Sigmoid colon (tissue), 7 donors: Measurements from ENCODE around the gene NPTN. TPM values are rescaled to one million over a fixed set of nuclear protein-coding genes. Genes with fewer than 3 reads are reported as not detected.

ENCODE experiments used
- DNase-seq: peaks from one replicate; pipeline ENCODE4 v3.0.0-alpha.2; 2019
- H3K27ac ChIP-seq, 4 donors: fragments of 200-600 bp; sonication (generic); one replicate each; pipeline ENCODE4 v1.5.1; 2016 to 2019; ENCODE audit warnings: mild to moderate bottlenecking in 1 of 4
- H3K27me3 ChIP-seq, 3 donors: fragments of 200-600 bp; sonication (generic); one replicate each; pipeline ENCODE4 v1.5.1; 2019; ENCODE audit warnings: mild to moderate bottlenecking in 1 of 3
- H3K36me3 ChIP-seq, 4 donors: fragments of 200-600 bp; sonication (generic); one replicate each; pipeline ENCODE4 v1.5.1; 2016 to 2019
- H3K4me1 ChIP-seq, 4 donors: fragments of 200-600 bp; sonication (generic); one replicate each; pipeline ENCODE4 v1.5.1; 2017 to 2019
- H3K4me3 ChIP-seq, 4 donors: fragments of 200-600 bp; sonication (generic); one replicate each; pipeline ENCODE4 v1.5.1; 2017 to 2019; ENCODE audit warnings: mild to moderate bottlenecking in 2 of 4, moderate library complexity in 1 of 4
- H3K9me3 ChIP-seq, 4 donors: fragments of 200-600 bp in 3 of 4; sonication (generic) in 3 of 4; one replicate each; pipeline versions ENCODE4 v1.5.1 to v1.6.1; 2013 to 2019
- EP300 ChIP-seq, 4 donors: sonication (generic); formaldehyde crosslinking; IDR thresholded peaks; one replicate each; pipeline ENCODE4 v1.6.1; 2017; ENCODE audit warnings: antibody characterized with exemption in 4 of 4
- POLR2A ChIP-seq, 2 donors: fragments of 450-650 bp; IDR thresholded peaks; one replicate each; pipeline ENCODE4 v1.6.1; 2016; ENCODE audit warnings: antibody characterized with exemption in 2 of 2, mild to moderate bottlenecking in 2 of 2, moderate library complexity in 2 of 2
- POLR2AphosphoS5 ChIP-seq, 4 donors: sonication (generic); formaldehyde crosslinking; IDR thresholded peaks; one replicate each; pipeline ENCODE4 v1.6.1; 2017; ENCODE audit warnings: antibody characterized with exemption in 4 of 4
- WGBS, 2 donors: extraction: QIAGEN DNeasy Blood & Tissue Kit; methylation state at CpG; one replicate each; pipeline ENCODE4 v1.1.7; 2013; 5-methylcytosine and 5-hydroxymethylcytosine counted together
- intact Hi-C: fragments of 100-400 bp; cut with DNase I; formaldehyde crosslinking; loops from one replicate; pipeline ENCODE4 v1.15.1; 2023
- polyA plus RNA-seq, 3 donors: library from polyadenylated mRNA; stranded (reverse); fragments of 200-250 nt; gene quantifications; one replicate each; pipeline ENCODE4 v1.2.3, GENCODE V29; 2013
- total RNA-seq, 4 donors: library from RNA; depleted of rRNA; stranded (reverse); fragments of >200 nt; gene quantifications; one replicate each; pipeline ENCODE4 v1.1.0, GENCODE V29; 2016
- TF ChIP-seq, protein P1 (sequence below), 4 experiments: fragments of 450-650 bp in 3 of 4; fragments of 200-600 bp in 1 of 4; IDR thresholded peaks; one replicate each; pipeline ENCODE4 v1.5.1; 2016 to 2019; ENCODE audit warnings: antibody characterized with exemption in 4 of 4, mild to moderate bottlenecking in 3 of 4, moderate library complexity in 2 of 4
- donor health status: healthy with polysubstance abuse.
- donor health status: Bipolar disorder and iron deficiency.
- donor health status: healthy.

Gene NPTN
- total and polyA plus RNA-seq, 7 donors, result 40.8 to 320 (median 216) TPM

GRCh38 chr15:73604477-73604876 is 28.7 kb downstream of the NPTN start:
- H3K4me1 ChIP-seq, result peaks cover 0 to 100% (median 98%) of the 10 kb centered on the region in 4 donors
- H3K27ac ChIP-seq, result peak overlapping the region; percentile 3 to 89 (median 25)

DNA sequence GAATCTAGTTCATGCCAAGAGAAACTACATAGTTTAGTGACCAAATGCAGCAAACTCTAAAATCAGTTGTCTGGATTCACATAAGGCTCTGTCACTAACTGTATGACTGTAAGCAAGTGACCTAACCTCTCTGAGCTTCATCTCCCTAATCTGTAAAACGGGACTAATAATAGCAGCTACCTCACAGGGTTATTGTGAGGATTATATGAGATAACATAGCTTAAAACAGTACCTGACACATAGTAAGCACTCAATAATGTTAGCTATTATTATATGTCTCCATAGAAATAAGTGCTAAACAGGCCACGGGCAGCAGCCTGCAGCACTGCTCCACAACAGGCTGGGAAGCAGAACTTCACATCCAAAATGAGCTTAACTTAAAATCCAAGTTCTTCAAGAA is 30.2 kb downstream of the NPTN start:
- no peaks in the 10 kb centered on the region for H3K27me3 ChIP-seq
- H3K9me3 ChIP-seq, result no peaks in the 10 kb centered on the region
- intact Hi-C loops, result no loop called here
- no peak overlapping the region for H3K4me3 ChIP-seq
- TF ChIP-seq POLR2A (IDR thresholded peaks at IDR 0.05), result no peak
- TF ChIP-seq, protein P1, sequence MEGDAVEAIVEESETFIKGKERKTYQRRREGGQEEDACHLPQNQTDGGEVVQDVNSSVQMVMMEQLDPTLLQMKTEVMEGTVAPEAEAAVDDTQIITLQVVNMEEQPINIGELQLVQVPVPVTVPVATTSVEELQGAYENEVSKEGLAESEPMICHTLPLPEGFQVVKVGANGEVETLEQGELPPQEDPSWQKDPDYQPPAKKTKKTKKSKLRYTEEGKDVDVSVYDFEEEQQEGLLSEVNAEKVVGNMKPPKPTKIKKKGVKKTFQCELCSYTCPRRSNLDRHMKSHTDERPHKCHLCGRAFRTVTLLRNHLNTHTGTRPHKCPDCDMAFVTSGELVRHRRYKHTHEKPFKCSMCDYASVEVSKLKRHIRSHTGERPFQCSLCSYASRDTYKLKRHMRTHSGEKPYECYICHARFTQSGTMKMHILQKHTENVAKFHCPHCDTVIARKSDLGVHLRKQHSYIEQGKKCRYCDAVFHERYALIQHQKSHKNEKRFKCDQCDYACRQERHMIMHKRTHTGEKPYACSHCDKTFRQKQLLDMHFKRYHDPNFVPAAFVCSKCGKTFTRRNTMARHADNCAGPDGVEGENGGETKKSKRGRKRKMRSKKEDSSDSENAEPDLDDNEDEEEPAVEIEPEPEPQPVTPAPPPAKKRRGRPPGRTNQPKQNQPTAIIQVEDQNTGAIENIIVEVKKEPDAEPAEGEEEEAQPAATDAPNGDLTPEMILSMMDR (IDR thresholded peaks at IDR 0.05), result no peak
- no peak for TF ChIP-seq EP300 (IDR thresholded peaks at IDR 0.05)
- no peak for TF ChIP-seq POLR2AphosphoS5 (IDR thresholded peaks at IDR 0.05)
- WGBS, 2 donors, result 80 to 90% methylated on average over 2 of the region's 2 CpGs
- DNase-seq, result no peak
- peaks cover 0 to 100% (median 98%) of the 10 kb centered on the region in 4 donors for H3K4me1 ChIP-seq
- H3K27ac ChIP-seq, result peak overlapping the region; percentile 75 to 89 (median 84)
- no peaks in the 10 kb centered on the region for H3K36me3 ChIP-seq

More at GRCh38 chr15:73604477-73604876, 28.7 kb downstream of the NPTN start:
- DNase-seq, result no peak
- whole genome bisulfite sequencing, 2 donors, result 97 to 99% methylated on average over 1 of the region's 1 CpG
- TF ChIP-seq, protein P1 (IDR thresholded peaks at IDR 0.05), result no peak
- TF ChIP-seq POLR2AphosphoS5 (IDR thresholded peaks at IDR 0.05) (no peak), EP300 (IDR thresholded peaks at IDR 0.05) (no peak)
- intact Hi-C loops, result no loop called here
- Histone ChIP-seq H3K27me3 (no peaks in the 10 kb centered on the region), H3K36me3 (no peaks in the 10 kb centered on the region), H3K4me3 (no peak overlapping the region), H3K9me3 (no peaks in the 10 kb centered on the region)

DNA sequence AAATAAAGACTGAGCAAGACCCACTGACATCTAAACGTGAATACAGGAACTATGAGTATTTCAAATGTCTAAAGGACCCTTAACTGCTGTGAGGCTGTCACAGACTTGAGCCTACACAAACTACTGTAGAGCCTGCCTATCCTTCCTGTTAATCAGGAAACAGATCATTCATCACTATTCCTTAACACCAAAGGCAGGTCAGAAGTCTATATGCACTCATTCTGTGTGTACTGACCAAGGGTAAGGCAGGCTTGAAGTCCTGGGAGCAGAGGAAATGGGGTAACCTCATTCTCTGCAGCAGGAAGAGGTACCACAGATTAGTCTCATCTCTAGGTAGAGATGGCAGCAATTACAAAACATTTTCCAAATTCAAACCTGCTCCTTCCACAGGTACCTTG is 30.7 kb downstream of the NPTN start:
- Histone ChIP-seq H3K9me3 (no peaks in the 10 kb centered on the region), H3K27me3 (no peaks in the 10 kb centered on the region), H3K4me3 (no peak overlapping the region), H3K4me1 (peaks cover 0 to 100% (median 98%) of the 10 kb centered on the region in 4 donors), H3K36me3 (no peaks in the 10 kb centered on the region), H3K27ac (peak overlapping the region; percentile 75 to 89 (median 84))
- TF ChIP-seq EP300 (IDR thresholded peaks at IDR 0.05) (no peak), POLR2A (IDR thresholded peaks at IDR 0.05) (no peak), POLR2AphosphoS5 (IDR thresholded peaks at IDR 0.05) (no peak)
- TF ChIP-seq, protein P1 (IDR thresholded peaks at IDR 0.05), result no peak
- DNase-seq, result no peak
- intact Hi-C loops, result no loop called here
- 5 to 9% methylated on average over 1 of the region's 1 CpG for WGBS, 2 donors

- peaks cover 0 to 100% (median 98%) of the 10 kb centered on the region in 4 donors for H3K4me1 ChIP-seq
- no peaks in the 10 kb centered on the region for H3K9me3 ChIP-seq
- intact Hi-C loops, result loop anchor here (2.0 kb wide), 1 partner anchor 31 kb away; the partner anchor contains the start of gene NPTN
- no peaks in the 10 kb centered on the region for H3K27me3 ChIP-seq
- peak in 2 of 4 donors; percentile 10 to 45 for TF ChIP-seq POLR2AphosphoS5 (IDR thresholded peaks at IDR 0.05)
- peak in 1 of 4 donors; percentile 25 for TF ChIP-seq EP300 (IDR thresholded peaks at IDR 0.05)
- no peak for TF ChIP-seq POLR2A (IDR thresholded peaks at IDR 0.05)
- TF ChIP-seq, protein P1 (IDR thresholded peaks at IDR 0.05), result no peak
- no peaks in the 10 kb centered on the region for H3K36me3 ChIP-seq
- H3K4me3 ChIP-seq, result no peak overlapping the region
- WGBS, 2 donors, result 46 to 53% methylated on average over 7 of the region's 7 CpGs
- peak; percentile 89 for DNase-seq
- peak overlapping the region; percentile 75 to 89 (median 84) for H3K27ac ChIP-seq
Measured at GRCh38 chr15:73601451-73602445, 31.4 kb downstream of the NPTN start.
